GM19452 (cell line): ENCODE measurements around the gene FRMD5.

Source experiments
- ATAC-seq: cut with Tn5 transposase; IDR thresholded peaks from one replicate; pipeline ENCODE4 v1.9.1; 2021; ENCODE audit not compliant: unreplicated experiment

FRMD5 gene

GRCh38 chr15:43981576-43981975 lies 213.5 kb downstream of the FRMD5 start:
- ATAC-seq, result no peak

GRCh38 chr15:43977072-43977884 lies 217.8 kb downstream of the FRMD5 start:
- ATAC-seq, result peak; percentile 52

- ATAC-seq, result no peak
Observed at GRCh38 chr15:43975770-43976169, 219.3 kb downstream of the FRMD5 start.

- no peak for ATAC-seq
Observed at GRCh38 chr15:43975326-43975725, 219.7 kb downstream of the FRMD5 start.

GRCh38 chr15:43974852-43975251 lies 220.2 kb downstream of the FRMD5 start:
- ATAC-seq, result peak; percentile 64

- no peak for ATAC-seq
Observed at GRCh38 chr15:43969802-43970375, 225.2 kb downstream of the FRMD5 start.

- no peak for ATAC-seq
Observed at GRCh38 chr15:43968551-43968950, 226.5 kb downstream of the FRMD5 start.

- no peak for ATAC-seq
Observed at GRCh38 chr15:43966646-43967045, 228.4 kb downstream of the FRMD5 start.

- ATAC-seq, result no peak
Observed at GRCh38 chr15:43958861-43959330, 236.2 kb downstream of the FRMD5 start.

- no peak for ATAC-seq
Observed at GRCh38 chr15:43957724-43958123, 237.3 kb downstream of the FRMD5 start.

- ATAC-seq, result no peak
Observed at GRCh38 chr15:43955140-43955539, 239.9 kb downstream of the FRMD5 start.

- no peak for ATAC-seq
Observed at GRCh38 chr15:43954181-43954621, 240.9 kb downstream of the FRMD5 start.

GRCh38 chr15:43953402-43953801 lies 241.7 kb downstream of the FRMD5 start:
- ATAC-seq, result no peak

GRCh38 chr15:43950531-43950930 lies 244.5 kb downstream of the FRMD5 start:
- no peak for ATAC-seq

GRCh38 chr15:43948691-43949325 lies 246.3 kb downstream of the FRMD5 start:
- ATAC-seq, result peak; percentile 91

GRCh38 chr15:43943511-43943910 lies 251.6 kb downstream of the FRMD5 start:
- ATAC-seq, result no peak

GRCh38 chr15:43942194-43942593 lies 252.9 kb downstream of the FRMD5 start:
- no peak for ATAC-seq

- ATAC-seq, result no peak
Observed at GRCh38 chr15:43941555-43941954, 253.5 kb downstream of the FRMD5 start.

- no peak for ATAC-seq
Observed at GRCh38 chr15:43941071-43941470, 254.0 kb downstream of the FRMD5 start.

- no peak for ATAC-seq
Observed at GRCh38 chr15:43939070-43939469, 256.0 kb downstream of the FRMD5 start.

GRCh38 chr15:43934480-43934879 lies 260.6 kb downstream of the FRMD5 start:
- ATAC-seq, result no peak

GRCh38 chr15:43932907-43933306 lies 262.2 kb downstream of the FRMD5 start:
- no peak for ATAC-seq
